Panc1 (cell line): Measurements from ENCODE around the gene SORT1. TPM values are rescaled to one million over a fixed set of nuclear protein-coding genes. Genes with fewer than 3 reads are reported as not detected.

Source experiments
- ATAC-seq: fragments of 200-7000 bp; cut with Tn5 transposase; 2 replicates; pipeline ENCODE4 v1.9.1; 2020; ENCODE audit warnings: mild to moderate bottlenecking, moderate library complexity
- BruUV-seq: library from RNA; stranded (reverse); fragments of 400-500 nt; replicated peaks from 2 replicates; lab custom pipeline; 2021; lab: Mats Ljungman, UMichigan
- CTCF ChIA-PET: fragments of 300-600 bp; sonication (Branson Sonifier 250); formaldehyde crosslinking; loops from one replicate; lab custom pipeline; 2022; ENCODE audit warnings: antibody characterized with exemption; lab: Charles Lee
- POLR2A ChIA-PET: fragments of 300-600 bp; sonication (Branson Sonifier 250); formaldehyde crosslinking; loops from one replicate; lab custom pipeline; 2022; ENCODE audit warnings: antibody characterized with exemption; lab: Charles Lee
- DNase-seq: peaks from one replicate; pipeline ENCODE4 v3.0.0-alpha.2; 2010; ENCODE audit warnings: low read depth, low spot score
- H3K27ac ChIP-seq: 2 replicates; pipeline ENCODE4 v1.5.1; 2011; ENCODE audit warnings: mild to moderate bottlenecking, low read length, inconsistent platforms
- H3K27me3 ChIP-seq: fragments of 200-500 bp; sonication (Bioruptor generic); 2 replicates; pipeline ENCODE4 v1.6.0; 2014; ENCODE audit warnings: low read length, inconsistent platforms; ENCODE audit not compliant: control insufficient read depth, insufficient read depth
- H3K36me3 ChIP-seq: fragments of 200-500 bp; sonication (Bioruptor generic); 2 replicates; pipeline ENCODE4 v1.5.1; 2014; ENCODE audit warnings: inconsistent platforms, mild to moderate bottlenecking, low read length, moderate library complexity; ENCODE audit not compliant: control insufficient read depth, insufficient read depth
- H3K4me1 ChIP-seq: 2 replicates; pipeline ENCODE4 v1.5.1; 2011; ENCODE audit warnings: inconsistent platforms, mild to moderate bottlenecking, low read length, moderate library complexity; ENCODE audit not compliant: control insufficient read depth, insufficient read depth
- H3K4me3 ChIP-seq, 2 experiments: 2 replicates each; pipeline ENCODE4 v1.5.1; 2011 to 2012; ENCODE audit warnings: low read depth in 2 of 2, low read length in 2 of 2, mild to moderate bottlenecking in 2 of 2, inconsistent platforms in 1 of 2, moderate library complexity in 1 of 2
- H3K9me3 ChIP-seq: fragments of 200-500 bp; sonication (Bioruptor generic); 2 replicates; pipeline ENCODE4 v1.5.1; 2014; ENCODE audit warnings: low read depth, mild to moderate bottlenecking, inconsistent platforms, low read length, moderate library complexity; ENCODE audit not compliant: control insufficient read depth, insufficient read depth
- CTCF ChIP-seq: fragments of 450-650 bp; IDR thresholded peaks from 2 replicates; pipeline ENCODE4 v1.5.1; 2017; ENCODE audit warnings: mild to moderate bottlenecking
- POLR2AphosphoS5 ChIP-seq: IDR thresholded peaks from 2 replicates; pipeline ENCODE4 v1.6.1; 2012; ENCODE audit warnings: mild to moderate bottlenecking, low read depth, low read length, moderate library complexity
- REST ChIP-seq, 2 experiments: IDR thresholded peaks; 2 replicates each; pipeline ENCODE4 v1.6.1; 2011 to 2012; ENCODE audit warnings: low read depth in 2 of 2, control low read depth in 1 of 2, low read length in 1 of 2, mild to moderate bottlenecking in 1 of 2, moderate library complexity in 1 of 2; ENCODE audit not compliant: insufficient read depth in 1 of 2
- SIN3A ChIP-seq: IDR thresholded peaks from 2 replicates; pipeline ENCODE4 v1.6.1; 2012; ENCODE audit warnings: low read depth, mild to moderate bottlenecking, low read length, moderate library complexity, borderline replicate concordance; ENCODE audit not compliant: insufficient read depth
- TCF7L2 ChIP-seq: IDR thresholded peaks from 2 replicates; pipeline ENCODE4 v1.6.1; 2011; ENCODE audit warnings: mild to moderate bottlenecking, low read depth, low read length, inconsistent platforms
- in situ Hi-C: cut with HindIII; loops from 2 replicates; pipeline ENCODE4 v1.10.0; 2016; ENCODE audit warnings: low sequenced_read_pairs, low pct_unique_long_range_greater_than_20kb
- intact Hi-C: fragments of 100-400 bp; cut with micrococcal nuclease; formaldehyde crosslinking; loops from one replicate; pipeline ENCODE4 v1.10.0; 2022; ENCODE audit not compliant: unreplicated experiment
- total RNA-seq: library from RNA; stranded (reverse); gene quantifications from one replicate; pipeline ENCODE4 v1.2.1, GENCODE V29; 2021; ENCODE audit not compliant: unreplicated experiment

The SORT1 gene
- total RNA-seq, 1 experiment from 2014 or later: 25.1 TPM

- no peak for ATAC-seq
- no peak overlapping the region for H3K27ac ChIP-seq
- ChIA-PET CTCF (no interaction called here), POLR2A (no interaction called here)
- intact Hi-C loops (no loop called here), in situ Hi-C loops (no loop called here)
- BruUV-seq: no TSS peak
- H3K4me1 ChIP-seq: no peaks in the 10 kb centered on the region
- TF ChIP-seq REST (IDR thresholded peaks at IDR 0.05; ENCODE audit: insufficient read depth in 1 of 2, low read depth in 2 of 2, low read length in 1 of 2) (no peak), SIN3A (no peak), TCF7L2 (no peak), CTCF (no peak), POLR2AphosphoS5 (no peak)
- H3K27me3 ChIP-seq: no peaks in the 10 kb centered on the region
- H3K9me3 ChIP-seq: no peaks in the 10 kb centered on the region
- H3K36me3 ChIP-seq: no peaks in the 10 kb centered on the region
- no peak overlapping the region for H3K4me3 ChIP-seq
- no peak for DNase-seq
Measured at GRCh38 chr1:109356505-109356904, 41.2 kb downstream of the SORT1 start.

- no peak overlapping the region for H3K27ac ChIP-seq
- H3K36me3 ChIP-seq: no peaks in the 10 kb centered on the region
- in situ Hi-C loops (no loop called here), intact Hi-C loops (no loop called here)
- CTCF ChIA-PET: no interaction called here
- no peaks in the 10 kb centered on the region for H3K27me3 ChIP-seq
- H3K4me1 ChIP-seq: no peaks in the 10 kb centered on the region
- POLR2A ChIA-PET: interaction anchor here (0.7 kb wide), 1 partner anchor 234 kb away, joined by 3 read pairs; no protein-coding TSS in a partner anchor
- BruUV-seq: no TSS peak
- TF ChIP-seq TCF7L2: no peak
- TF ChIP-seq CTCF: no peak
- TF ChIP-seq SIN3A: no peak
- no peak for TF ChIP-seq POLR2AphosphoS5
- no peak for TF ChIP-seq REST (IDR thresholded peaks at IDR 0.05; ENCODE audit: insufficient read depth in 1 of 2, low read depth in 2 of 2, low read length in 1 of 2)
- H3K4me3 ChIP-seq: no peak overlapping the region
- DNase-seq (no peak), ATAC-seq (no peak)
- no peaks in the 10 kb centered on the region for H3K9me3 ChIP-seq
Measured at GRCh38 chr1:109354929-109355328, 42.8 kb downstream of the SORT1 start.
